GM18520 (cell line): ENCODE data around the gene RAB6C.
"Not testable (repeated sequence)": the region's sequence is repeated elsewhere in the genome, so short reads cannot be mapped to it uniquely, and the experiment has no call there.

Source experiments
- ATAC-seq: cut with Tn5 transposase; IDR thresholded peaks from one replicate; pipeline ENCODE4 v1.9.1; 2021; ENCODE audit not compliant: unreplicated experiment

RAB6C gene

GRCh38 chr2:129979629-129980155 lies at the start of gene RAB6C:
RAB6C (plus strand) TSS chr2:129979666; CDS start chr2:129980116, 450 bp downstream.
- ATAC-seq: not testable (repeated sequence)

GRCh38 chr2:129930451-129930850 lies 49.0 kb upstream of the RAB6C start:
- no peak for ATAC-seq

GRCh38 chr2:129933387-129933786 lies 46.1 kb upstream of the RAB6C start:
- ATAC-seq: not testable (repeated sequence)

GRCh38 chr2:129934044-129934822 lies 45.2 kb upstream of the RAB6C start:
- no peak for ATAC-seq

- no peak for ATAC-seq
These were observed 44.3 kb upstream of the RAB6C start for GRCh38 chr2:129935118-129935517.

- no peak for ATAC-seq
These were observed 43.0 kb upstream of the RAB6C start for GRCh38 chr2:129936334-129936934.

GRCh38 chr2:129938850-129939471 lies 40.5 kb upstream of the RAB6C start:
- ATAC-seq: not testable (repeated sequence)

GRCh38 chr2:129943456-129943855 lies 36.0 kb upstream of the RAB6C start:
- ATAC-seq: not testable (repeated sequence)

- no peak for ATAC-seq
These were observed 33.9 kb upstream of the RAB6C start for GRCh38 chr2:129945557-129945956.

- ATAC-seq: not testable (repeated sequence)
These were observed 31.8 kb upstream of the RAB6C start for GRCh38 chr2:129947712-129948111.

GRCh38 chr2:129956171-129956570 lies 23.3 kb upstream of the RAB6C start:
- not testable (repeated sequence) for ATAC-seq

GRCh38 chr2:129957891-129958290 lies 21.6 kb upstream of the RAB6C start:
- no peak for ATAC-seq

- not testable (repeated sequence) for ATAC-seq
These were observed 20.7 kb upstream of the RAB6C start for GRCh38 chr2:129958736-129959135.

- ATAC-seq: not testable (repeated sequence)
These were observed 10.9 kb upstream of the RAB6C start for GRCh38 chr2:129968605-129969004.

GRCh38 chr2:129975016-129975774 lies 4.3 kb upstream of the RAB6C start:
- no peak for ATAC-seq

GRCh38 chr2:129976969-129977368 lies 2.5 kb upstream of the RAB6C start:
- not testable (repeated sequence) for ATAC-seq

GRCh38 chr2:129977986-129978385 lies 1.5 kb upstream of the RAB6C start:
- ATAC-seq: no peak

GRCh38 chr2:129980246-129980645 lies 780 bp downstream of the RAB6C start:
- not testable (repeated sequence) for ATAC-seq

GRCh38 chr2:129981689-129982088 lies 2.2 kb downstream of the RAB6C start:
- ATAC-seq: not testable (repeated sequence)

- ATAC-seq: no peak
These were observed 5.0 kb downstream of the RAB6C start for GRCh38 chr2:129984426-129984825.
